ENCODE measurements around the gene CHURC1.

Gene CHURC1

DNA sequence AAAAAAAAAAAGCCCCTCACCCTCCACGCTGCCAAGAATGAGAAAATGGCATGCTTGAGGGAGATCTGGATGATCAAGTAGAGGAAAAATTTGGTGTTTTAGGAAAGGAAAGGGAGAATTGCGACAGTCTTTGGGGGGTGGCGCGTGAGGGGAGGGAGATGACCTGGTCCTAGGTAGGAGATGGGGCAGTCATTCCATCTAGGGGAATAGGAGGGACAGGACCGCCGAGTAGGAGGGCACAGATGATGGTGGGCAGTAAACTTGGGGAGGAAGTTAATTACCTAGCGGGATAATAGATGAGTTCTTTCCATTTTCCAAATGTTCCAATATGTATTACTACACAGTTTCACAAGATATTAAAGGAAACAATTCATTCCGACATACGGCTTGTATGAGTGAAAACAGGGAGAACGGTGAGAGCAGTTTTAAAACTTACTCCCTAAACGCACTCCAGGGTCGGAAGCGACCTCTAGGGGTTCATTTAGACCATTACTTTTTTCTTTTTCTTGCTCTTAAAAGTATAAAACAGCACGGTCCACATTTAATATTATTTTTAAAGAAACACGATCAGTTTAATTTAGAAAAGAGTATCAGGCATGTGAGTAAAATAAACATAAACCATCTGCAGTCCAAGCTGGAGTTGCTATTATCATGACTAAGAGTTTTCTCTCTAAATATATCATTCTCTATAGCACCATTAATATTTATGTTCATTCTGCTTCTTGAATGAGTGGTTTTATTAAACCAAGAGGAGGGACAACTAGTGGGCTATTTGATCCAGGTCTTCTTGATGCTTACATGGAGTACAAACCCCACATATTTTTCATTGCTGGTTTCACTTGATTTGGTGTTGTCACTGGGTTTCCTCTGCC lies 69.4 kb downstream of the CHURC1 start:
- DNase-seq (ENCODE audit: extremely low read depth in 1 of 2, low read depth in 1 of 2) = no peak

Data from stimulated activated CD8-positive, alpha-beta memory T cell treated with anti-CD3 and anti-CD28 coated beads, Interleukin-7, amount 100 ng/mL, for 48 hours (primary cell).